SK-N-MC (cell line): ENCODE measurements around the gene ING5.

Experiments
- DNase-seq: peaks from one replicate; pipeline ENCODE4 v3.0.0-alpha.2; 2011; ENCODE audit warnings: low read depth, low spot score
- H3K27ac ChIP-seq: fragments of 200-600 bp; sonication (generic); 2 replicates; pipeline ENCODE4 v1.5.1; 2016; ENCODE audit warnings: mixed run types
- H3K36me3 ChIP-seq: fragments of 200-600 bp; sonication (generic); 2 replicates; pipeline ENCODE4 v1.6.1; 2017; ENCODE audit warnings: antibody characterized with exemption, low read length, mixed read lengths; ENCODE audit not compliant: insufficient read depth
- H3K4me3 ChIP-seq: fragments of 200-600 bp; sonication (generic); 2 replicates; pipeline ENCODE4 v1.5.1; 2016
- H3K9ac ChIP-seq: fragments of 200-600 bp; sonication (generic); 2 replicates; pipeline ENCODE4 v1.8.0; 2017; ENCODE audit warnings: mixed run types, mixed read lengths; ENCODE audit not compliant: insufficient read length
- H3K9me3 ChIP-seq: fragments of 200-600 bp; sonication (generic); 2 replicates; pipeline ENCODE4 v1.6.1; 2017; ENCODE audit warnings: low read depth, mild to moderate bottlenecking, antibody characterized with exemption, low read length, moderate library complexity, mixed read lengths
- EZH2 ChIP-seq: fragments of 200-600 bp; sonication (generic); IDR thresholded peaks from one replicate; pipeline ENCODE4 v1.6.1; 2017; ENCODE audit warnings: antibody characterized with exemption
- FOXP2 ChIP-seq: optimal IDR thresholded peaks from 2 replicates; pipeline ENCODE3; 2011; ENCODE audit warnings: mild to moderate bottlenecking, moderate library complexity; ENCODE audit not compliant: insufficient read depth; ENCODE audit errors: extremely low read length, control extremely low read depth
- POLR2AphosphoS5 ChIP-seq: IDR thresholded peaks from 2 replicates; pipeline ENCODE4 v1.6.1; 2012; ENCODE audit warnings: mild to moderate bottlenecking, low read depth, low read length, borderline replicate concordance

Gene ING5

GRCh38 chr2:241695651-241696050, 6.2 kb upstream of the ING5 start:
- Histone ChIP-seq H3K4me3 (no peak overlapping the region), H3K9me3 (no peaks in the 10 kb centered on the region), H3K9ac (no peak overlapping the region), H3K27ac (peak overlapping the region; percentile 57; the same call in 1 of the 2 replicates), H3K36me3 (no peaks in the 10 kb centered on the region; the same call in 1 of the 2 replicates)
- no peak for TF ChIP-seq FOXP2
- no peak for DNase-seq

GRCh38 chr2:241701149-241701398, 765 bp upstream of the ING5 start:
- Histone ChIP-seq H3K36me3 (peaks cover 16% of the 10 kb centered on the region), H3K27ac (peak overlapping the region; percentile 87; the same call in 1 of the 2 replicates), H3K4me3 (peak overlapping the region; percentile 94), H3K9ac (peak overlapping the region; percentile 95), H3K9me3 (no peaks in the 10 kb centered on the region)
- no peak for TF ChIP-seq EZH2
- TF ChIP-seq FOXP2, result no peak
- TF ChIP-seq POLR2AphosphoS5, result no peak
- no peak for DNase-seq

GRCh38 chr2:241702155-241703031, 554 bp downstream of the ING5 start:
- Histone ChIP-seq H3K27ac (peak overlapping the region; percentile 87; the same call in 1 of the 2 replicates), H3K36me3 (peaks cover 30% of the 10 kb centered on the region), H3K4me3 (peak overlapping the region; percentile 94), H3K9ac (peak overlapping the region; percentile 95), H3K9me3 (no peaks in the 10 kb centered on the region)
- no peak for TF ChIP-seq POLR2AphosphoS5
- TF ChIP-seq EZH2, result no peak
- no peak for TF ChIP-seq FOXP2
- no peak for DNase-seq

GRCh38 chr2:241703032-241703604, 1.3 kb downstream of the ING5 start:
- TF ChIP-seq FOXP2 (no peak), EZH2 (no peak), POLR2AphosphoS5 (no peak)
- peak overlapping the region; percentile 65 for H3K9ac ChIP-seq
- no peak for DNase-seq
- no peak overlapping the region for H3K27ac ChIP-seq
- peaks cover 35% of the 10 kb centered on the region for H3K36me3 ChIP-seq
- H3K4me3 ChIP-seq, result peak overlapping the region; percentile 92
- H3K9me3 ChIP-seq, result no peaks in the 10 kb centered on the region

- no peak for TF ChIP-seq POLR2AphosphoS5
- no peak for TF ChIP-seq EZH2
- no peak for TF ChIP-seq FOXP2
- Histone ChIP-seq H3K4me3 (no peak overlapping the region), H3K9ac (no peak overlapping the region), H3K27ac (no peak overlapping the region), H3K36me3 (peaks cover 59% of the 10 kb centered on the region), H3K9me3 (no peaks in the 10 kb centered on the region)
- no peak for DNase-seq
Observed at GRCh38 chr2:241706537-241706936, 4.7 kb downstream of the ING5 start.

- no peaks in the 10 kb centered on the region for H3K9me3 ChIP-seq
- H3K36me3 ChIP-seq, result peaks cover 77% of the 10 kb centered on the region
- H3K27ac ChIP-seq, result no peak overlapping the region
- H3K9ac ChIP-seq, result no peak overlapping the region
- no peak overlapping the region for H3K4me3 ChIP-seq
- no peak for DNase-seq
- TF ChIP-seq FOXP2 (no peak), POLR2AphosphoS5 (no peak), EZH2 (no peak)
Observed at GRCh38 chr2:241708879-241709278, 7.0 kb downstream of the ING5 start.

GRCh38 chr2:241719093-241719492, 17.3 kb downstream of the ING5 start:
- no peak for DNase-seq
- Histone ChIP-seq H3K4me3 (no peak overlapping the region), H3K9ac (no peak overlapping the region), H3K27ac (no peak overlapping the region), H3K36me3 (peaks cover 81% of the 10 kb centered on the region), H3K9me3 (peaks cover 7% of the 10 kb centered on the region; the same call in 1 of the 2 replicates)
- TF ChIP-seq EZH2 (no peak), FOXP2 (no peak), POLR2AphosphoS5 (no peak)

GRCh38 chr2:241720099-241720498, 18.3 kb downstream of the ING5 start:
- no peak for TF ChIP-seq POLR2AphosphoS5
- no peak for TF ChIP-seq EZH2
- TF ChIP-seq FOXP2, result no peak
- Histone ChIP-seq H3K4me3 (no peak overlapping the region), H3K9me3 (peaks cover 7% of the 10 kb centered on the region; the same call in 1 of the 2 replicates), H3K9ac (no peak overlapping the region), H3K27ac (no peak overlapping the region), H3K36me3 (peaks cover 74% of the 10 kb centered on the region)
- no peak for DNase-seq
